Fibroblast of skin of left quadriceps (primary cell): ENCODE measurements around the gene NDOR1.

ENCODE experiments used
- DNase-seq, 2 experiments: peaks; one replicate each; pipeline ENCODE4 v3.0.0-alpha.2; 2013; ENCODE audit warnings: low read depth in 2 of 2

NDOR1 gene

GRCh38 chr9:137182836-137183235 is 22.7 kb upstream of the NDOR1 start:
- DNase-seq, result no peak

GRCh38 chr9:137183980-137184595 is 21.4 kb upstream of the NDOR1 start:
- no peak for DNase-seq

GRCh38 chr9:137184881-137185660 is 20.4 kb upstream of the NDOR1 start:
- no peak for DNase-seq

GRCh38 chr9:137185921-137186320 is 19.6 kb upstream of the NDOR1 start:
- no peak for DNase-seq

GRCh38 chr9:137186385-137186784 is 19.1 kb upstream of the NDOR1 start:
- DNase-seq, result no peak

GRCh38 chr9:137187386-137187785 is 18.1 kb upstream of the NDOR1 start:
- DNase-seq, result no peak

- DNase-seq, result no peak
Measured at GRCh38 chr9:137188086-137188489, 17.4 kb upstream of the NDOR1 start.

GRCh38 chr9:137188490-137189296 is 16.8 kb upstream of the NDOR1 start, which contains the start of the genes ANAPC2 and SSNA1:
Gene ANAPC2, minus strand, starts transcription at chr9:137188560. Its CDS starts 28 bp downstream, at chr9:137188532.
Gene SSNA1, plus strand, starts transcription at chr9:137188676. Its CDS starts 51 bp downstream, at chr9:137188727.
- peak; percentile 80 for DNase-seq

- no peak for DNase-seq
Measured at GRCh38 chr9:137189297-137190295, 15.9 kb upstream of the NDOR1 start.

GRCh38 chr9:137190315-137190856 is 15.1 kb upstream of the NDOR1 start:
- DNase-seq, result no peak

GRCh38 chr9:137191245-137191644 is 14.3 kb upstream of the NDOR1 start:
- DNase-seq, result no peak

- no peak for DNase-seq
Measured at GRCh38 chr9:137191691-137192447, 13.6 kb upstream of the NDOR1 start.

- no peak for DNase-seq
Measured at GRCh38 chr9:137192448-137192780, 13.1 kb upstream of the NDOR1 start.

- DNase-seq, result no peak
Measured at GRCh38 chr9:137192859-137193258, 12.6 kb upstream of the NDOR1 start.

- no peak for DNase-seq
Measured at GRCh38 chr9:137193771-137194170, 11.7 kb upstream of the NDOR1 start.

- no peak for DNase-seq
Measured at GRCh38 chr9:137194388-137194787, 11.1 kb upstream of the NDOR1 start.

- no peak for DNase-seq
Measured at GRCh38 chr9:137194909-137195308, 10.6 kb upstream of the NDOR1 start.

GRCh38 chr9:137195525-137196220 is 9.8 kb upstream of the NDOR1 start:
- DNase-seq, result no peak

- DNase-seq, result no peak
Measured at GRCh38 chr9:137198051-137198901, 7.2 kb upstream of the NDOR1 start.
